Hepatocyte (in vitro differentiated cells): ENCODE data around the gene SDC3. TPM values are rescaled to one million over a fixed set of nuclear protein-coding genes. Genes with fewer than 3 reads are reported as not detected.

Experiments used
- DNase-seq: peaks from one replicate; pipeline ENCODE4 v3.0.0-alpha.2; 2016; ENCODE audit warnings: low spot score
- H2AFZ ChIP-seq: fragments of 200-600 bp; sonication (generic); 2 replicates; pipeline ENCODE4 v1.6.0; 2016; ENCODE audit warnings: antibody characterized with exemption, mild to moderate bottlenecking
- H3K27ac ChIP-seq: fragments of 200-600 bp; sonication (generic); 2 replicates; pipeline ENCODE4 v1.5.1; 2016; ENCODE audit warnings: mild to moderate bottlenecking
- H3K27me3 ChIP-seq: fragments of 200-600 bp; sonication (generic); 2 replicates; pipeline ENCODE4 v1.6.1; 2016
- H3K36me3 ChIP-seq: fragments of 200-600 bp; sonication (generic); replicated peaks from 2 replicates; pipeline ENCODE4 v1.5.1; 2016; ENCODE audit warnings: low read depth; ENCODE audit not compliant: insufficient read depth
- H3K4me1 ChIP-seq: fragments of 200-600 bp; sonication (generic); 2 replicates; pipeline ENCODE4 v1.5.1; 2016; ENCODE audit warnings: mild to moderate bottlenecking, moderate library complexity; ENCODE audit not compliant: insufficient read depth
- H3K4me2 ChIP-seq: fragments of 200-600 bp; sonication (generic); 2 replicates; pipeline ENCODE4 v1.6.0; 2016
- H3K4me3 ChIP-seq: fragments of 200-600 bp; sonication (generic); 2 replicates; pipeline ENCODE4 v1.5.1; 2016; ENCODE audit warnings: mild to moderate bottlenecking
- H3K79me2 ChIP-seq: fragments of 200-600 bp; sonication (generic); 2 replicates; pipeline ENCODE4 v1.6.0; 2017; ENCODE audit warnings: mild to moderate bottlenecking
- H3K9me2 ChIP-seq: fragments of 200-600 bp; sonication (generic); replicated peaks from 2 replicates; pipeline ENCODE4 v1.6.0; 2017; ENCODE audit warnings: mild to moderate bottlenecking; ENCODE audit not compliant: insufficient read depth
- H3K9me3 ChIP-seq: fragments of 200-600 bp; sonication (generic); 2 replicates; pipeline ENCODE4 v1.5.1; 2016; ENCODE audit warnings: low read depth, mild to moderate bottlenecking
- H4K20me1 ChIP-seq: fragments of 200-600 bp; sonication (generic); 2 replicates; pipeline ENCODE4 v1.6.0; 2016; ENCODE audit warnings: mild to moderate bottlenecking; ENCODE audit not compliant: insufficient read depth, poor library complexity, severe bottlenecking
- CTCF ChIP-seq: fragments of 200-600 bp; sonication (generic); IDR thresholded peaks from 2 replicates; pipeline ENCODE4 v1.5.1; 2016; ENCODE audit warnings: antibody characterized with exemption, mild to moderate bottlenecking; ENCODE audit not compliant: poor library complexity
- EZH2 ChIP-seq: fragments of 200-600 bp; sonication (generic); IDR thresholded peaks from 2 replicates; pipeline ENCODE4 v1.6.1; 2016; ENCODE audit warnings: antibody characterized with exemption, mild to moderate bottlenecking, borderline replicate concordance
- EZH2phosphoT487 ChIP-seq: fragments of 200-600 bp; sonication (generic); IDR thresholded peaks from one replicate; pipeline ENCODE4 v1.6.1; 2018; ENCODE audit warnings: antibody characterized with exemption, mild to moderate bottlenecking, low read depth, moderate library complexity; ENCODE audit not compliant: unreplicated experiment, severe bottlenecking
- WGBS: methylation state at CpG from one replicate; pipeline ENCODE4 v1.1.6; 2016; ENCODE audit warnings: low lambda C conversion rate; ENCODE audit errors: missing lambda C conversion rate; 5-methylcytosine and 5-hydroxymethylcytosine counted together
- polyA plus RNA-seq: library from polyadenylated mRNA; unstranded; fragments of >200 nt; fragmentation: Nextera tagmentation; extraction: Ambion mirVana; gene quantifications from 2 replicates; pipeline ENCODE4 v1.2.1, GENCODE V29; 2016
- total RNA-seq: library from RNA; depleted of rRNA; stranded (reverse); fragments of >200 nt; gene quantifications from 2 replicates; pipeline ENCODE4 v1.2.3, GENCODE V29; 2014

The SDC3 gene
- total and polyA plus RNA-seq, 2 experiments from 2014 or later, result 33.5 to 60.0 TPM

- H3K4me1 ChIP-seq, result peaks cover 11% of the 10 kb centered on the region
- 56% methylated on average over 4 of the region's 4 CpGs for WGBS
- TF ChIP-seq EZH2phosphoT487 (no peak), EZH2 (no peak), CTCF (no peak)
- no peak for DNase-seq
- H2AFZ ChIP-seq, result no peak overlapping the region
- no peaks in the 10 kb centered on the region for H3K27me3 ChIP-seq
- H3K36me3 ChIP-seq, result no peaks in the 10 kb centered on the region
- no peaks in the 10 kb centered on the region for H3K9me3 ChIP-seq
- H3K4me3 ChIP-seq, result no peak overlapping the region
- no peak overlapping the region for H3K4me2 ChIP-seq
- H3K79me2 ChIP-seq, result peaks cover 6% of the 10 kb centered on the region
- H4K20me1 ChIP-seq, result no peaks in the 10 kb centered on the region
- H3K9me2 ChIP-seq, result no peaks in the 10 kb centered on the region
- peak overlapping the region; percentile 87 for H3K27ac ChIP-seq
Observed at GRCh38 chr1:30879126-30879786, 29.3 kb downstream of the SDC3 start.

GRCh38 chr1:30878559-30878958, 30.0 kb downstream of the SDC3 start:
- peaks cover 6% of the 10 kb centered on the region for H3K79me2 ChIP-seq
- no peak overlapping the region for H2AFZ ChIP-seq
- no peak overlapping the region for H3K4me3 ChIP-seq
- 89% methylated on average over 13 of the region's 13 CpGs for WGBS
- H3K27ac ChIP-seq, result no peak overlapping the region
- H3K36me3 ChIP-seq, result no peaks in the 10 kb centered on the region
- no peaks in the 10 kb centered on the region for H3K9me2 ChIP-seq
- no peaks in the 10 kb centered on the region for H3K9me3 ChIP-seq
- TF ChIP-seq EZH2 (no peak), CTCF (no peak)
- H3K4me2 ChIP-seq, result no peak overlapping the region
- peaks cover 11% of the 10 kb centered on the region for H3K4me1 ChIP-seq
- H3K27me3 ChIP-seq, result no peaks in the 10 kb centered on the region
- no peaks in the 10 kb centered on the region for H4K20me1 ChIP-seq
- DNase-seq, result no peak

DNA sequence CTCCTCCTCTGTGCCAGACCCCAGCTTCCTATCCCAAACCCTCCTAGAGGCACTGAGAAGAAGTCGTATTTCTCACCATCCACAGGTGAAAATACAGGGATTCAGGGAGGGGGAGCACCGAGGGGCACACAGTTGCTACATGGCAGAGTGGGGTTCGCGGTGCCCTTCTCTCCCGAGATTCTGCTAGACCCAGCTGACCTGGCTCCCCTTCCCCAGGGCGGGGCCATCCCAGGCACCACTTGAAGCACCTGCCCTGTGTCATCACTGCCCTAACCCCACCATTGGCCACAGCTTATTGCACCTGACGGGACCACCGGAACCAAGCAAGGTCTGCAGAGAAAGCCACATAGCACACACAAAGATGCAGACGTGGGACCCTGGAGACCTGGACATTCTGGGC, 30.5 kb downstream of the SDC3 start:
- no peak overlapping the region for H2AFZ ChIP-seq
- no peaks in the 10 kb centered on the region for H3K36me3 ChIP-seq
- H3K4me1 ChIP-seq, result peaks cover 11% of the 10 kb centered on the region
- no peaks in the 10 kb centered on the region for H4K20me1 ChIP-seq
- H3K9me2 ChIP-seq, result no peaks in the 10 kb centered on the region
- DNase-seq, result no peak
- H3K27me3 ChIP-seq, result no peaks in the 10 kb centered on the region
- peaks cover 2% of the 10 kb centered on the region for H3K79me2 ChIP-seq
- H3K27ac ChIP-seq, result no peak overlapping the region
- H3K9me3 ChIP-seq, result no peaks in the 10 kb centered on the region
- no peak overlapping the region for H3K4me2 ChIP-seq
- TF ChIP-seq CTCF (no peak), EZH2phosphoT487 (no peak), EZH2 (no peak)
- no peak overlapping the region for H3K4me3 ChIP-seq
- 92% methylated on average over 9 of the region's 9 CpGs for WGBS
